Measurements from ENCODE around the gene FBXO7.

DNA sequence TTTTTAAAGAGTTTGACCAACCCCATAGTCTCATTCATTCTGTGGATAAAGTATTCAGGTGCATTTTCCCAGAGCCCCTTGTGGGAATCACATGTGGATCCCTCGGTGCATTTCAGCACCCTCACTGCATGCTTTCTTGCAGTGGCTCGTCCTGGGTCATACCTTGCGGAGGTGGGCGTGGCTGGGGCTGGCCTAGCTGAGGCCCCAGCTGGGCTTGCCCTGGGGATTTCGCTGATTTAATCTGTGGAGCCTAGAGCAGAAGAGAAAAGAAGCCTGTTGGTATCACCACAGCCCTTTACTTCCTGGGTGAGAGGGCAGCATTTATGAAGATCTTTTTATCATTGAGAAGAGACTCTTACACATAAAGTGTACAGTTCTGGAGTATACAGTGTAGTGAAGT is 53.1 kb downstream of the FBXO7 start:
- TF ChIP-seq EP300 (IDR thresholded peaks at IDR 0.05; ENCODE audit: low read depth) (no peak), POLR2A (IDR thresholded peaks at IDR 0.05) (no peak), POLR2AphosphoS5 (IDR thresholded peaks at IDR 0.05) (no peak)
- TF ChIP-seq, protein P1, sequence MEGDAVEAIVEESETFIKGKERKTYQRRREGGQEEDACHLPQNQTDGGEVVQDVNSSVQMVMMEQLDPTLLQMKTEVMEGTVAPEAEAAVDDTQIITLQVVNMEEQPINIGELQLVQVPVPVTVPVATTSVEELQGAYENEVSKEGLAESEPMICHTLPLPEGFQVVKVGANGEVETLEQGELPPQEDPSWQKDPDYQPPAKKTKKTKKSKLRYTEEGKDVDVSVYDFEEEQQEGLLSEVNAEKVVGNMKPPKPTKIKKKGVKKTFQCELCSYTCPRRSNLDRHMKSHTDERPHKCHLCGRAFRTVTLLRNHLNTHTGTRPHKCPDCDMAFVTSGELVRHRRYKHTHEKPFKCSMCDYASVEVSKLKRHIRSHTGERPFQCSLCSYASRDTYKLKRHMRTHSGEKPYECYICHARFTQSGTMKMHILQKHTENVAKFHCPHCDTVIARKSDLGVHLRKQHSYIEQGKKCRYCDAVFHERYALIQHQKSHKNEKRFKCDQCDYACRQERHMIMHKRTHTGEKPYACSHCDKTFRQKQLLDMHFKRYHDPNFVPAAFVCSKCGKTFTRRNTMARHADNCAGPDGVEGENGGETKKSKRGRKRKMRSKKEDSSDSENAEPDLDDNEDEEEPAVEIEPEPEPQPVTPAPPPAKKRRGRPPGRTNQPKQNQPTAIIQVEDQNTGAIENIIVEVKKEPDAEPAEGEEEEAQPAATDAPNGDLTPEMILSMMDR (IDR thresholded peaks at IDR 0.05) = no peak
